Renal cortical epithelial cell (primary cell): ENCODE results near the gene KCNK6. TPM values are rescaled to one million over a fixed set of nuclear protein-coding genes. Genes with fewer than 3 reads are reported as not detected.
"Not testable (repeated sequence)": the region's sequence is repeated elsewhere in the genome, so short reads cannot be mapped to it uniquely, and the experiment has no call there.

ENCODE experiments used
- DNase-seq: peaks from one replicate; pipeline ENCODE4 v3.0.0-alpha.2; 2011; ENCODE audit warnings: low read depth
- total RNA-seq: library from RNA; depleted of rRNA; stranded (reverse); fragments of >200 nt; gene quantifications from 2 replicates; pipeline ENCODE4 v1.2.3, GENCODE V29; 2014

The KCNK6 gene
- total RNA-seq, 1 donor from 2014 or later = 8.4 TPM

DNA sequence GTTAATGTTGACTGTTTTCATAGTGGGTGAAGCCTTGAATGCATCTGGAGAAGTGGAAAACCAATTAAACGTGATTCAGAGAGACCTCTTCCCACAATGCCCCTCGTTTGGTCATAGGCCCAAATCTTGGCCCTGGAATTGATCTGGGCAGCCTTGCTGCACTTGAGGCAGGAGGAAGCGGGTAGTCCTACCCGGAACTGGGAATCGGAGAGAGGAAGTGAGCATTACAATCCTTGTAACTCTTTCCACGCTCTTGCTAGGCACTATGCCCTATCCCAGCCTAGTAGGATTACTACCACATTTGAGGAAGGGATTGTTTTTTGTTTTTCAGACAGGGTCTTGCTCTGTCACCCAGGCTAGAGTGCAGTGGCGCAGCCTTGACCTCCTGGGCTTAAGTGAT lies 3.6 kb downstream of the KCNK6 start:
- no peak for DNase-seq

DNA sequence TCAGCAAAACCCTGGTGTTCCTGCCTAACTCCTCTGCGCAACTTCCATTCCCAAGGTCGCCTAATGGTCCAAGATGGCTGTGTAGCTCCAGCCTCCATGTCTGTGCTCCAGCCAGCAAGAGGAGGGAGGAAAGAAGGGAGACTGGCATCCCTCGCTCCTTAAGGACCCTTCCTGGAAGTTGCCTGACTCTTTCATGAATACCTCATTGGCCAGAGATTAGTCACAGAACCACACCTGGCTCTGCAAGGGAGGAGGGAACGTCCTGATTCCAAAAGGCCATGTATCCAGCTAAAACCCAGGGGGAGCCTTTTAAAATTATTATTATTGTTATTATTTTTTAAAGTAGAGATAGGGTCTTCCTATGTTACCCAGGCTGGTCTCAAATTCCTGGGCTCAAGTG lies 4.8 kb downstream of the KCNK6 start:
- no peak for DNase-seq

GRCh38 chr19:38326591-38326990 lies 6.9 kb downstream of the KCNK6 start:
- DNase-seq = no peak

GRCh38 chr19:38329651-38330050 lies 10.0 kb downstream of the KCNK6 start:
- DNase-seq = no peak

- no peak for DNase-seq
Measured at GRCh38 chr19:38331728-38332127, 12.1 kb downstream of the KCNK6 start.

GRCh38 chr19:38333245-38333644 lies 13.6 kb downstream of the KCNK6 start:
- no peak for DNase-seq

DNA sequence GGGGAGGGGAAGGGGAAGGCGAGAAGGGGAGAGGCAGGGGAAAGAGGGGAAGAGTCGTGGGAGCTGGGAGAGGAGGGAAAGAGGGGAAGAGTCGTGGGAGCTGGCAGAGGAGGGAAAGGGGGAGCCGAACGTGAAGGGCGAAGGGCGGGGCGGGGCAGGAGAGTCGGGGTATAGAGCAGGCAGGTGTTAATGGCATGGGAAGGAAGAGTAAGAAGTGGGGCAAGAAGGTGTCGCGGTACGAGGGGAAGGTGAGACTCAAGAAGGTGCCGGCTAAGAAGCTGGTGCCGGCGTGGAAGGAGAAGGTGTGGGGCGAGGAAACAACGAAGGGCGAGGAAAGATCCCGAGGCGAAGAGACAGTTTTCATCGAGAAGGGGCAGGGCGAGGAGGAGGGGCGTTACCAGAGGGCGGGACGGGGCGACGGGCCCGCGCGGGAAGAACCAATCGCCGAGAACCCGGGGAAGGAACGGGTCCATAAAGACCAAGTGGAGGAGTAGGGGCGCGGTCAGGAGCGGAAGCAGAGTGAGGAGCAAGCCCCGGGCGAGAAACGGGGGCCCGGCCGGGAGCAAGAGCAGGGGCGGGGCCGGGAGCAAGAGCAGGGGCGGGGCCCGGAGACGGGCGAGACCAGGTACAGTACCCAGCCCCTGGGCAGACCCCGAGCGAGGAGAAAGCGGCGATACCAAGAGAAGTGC lies 16.4 kb downstream of the KCNK6 start:
- peak; percentile 89 for DNase-seq

DNA sequence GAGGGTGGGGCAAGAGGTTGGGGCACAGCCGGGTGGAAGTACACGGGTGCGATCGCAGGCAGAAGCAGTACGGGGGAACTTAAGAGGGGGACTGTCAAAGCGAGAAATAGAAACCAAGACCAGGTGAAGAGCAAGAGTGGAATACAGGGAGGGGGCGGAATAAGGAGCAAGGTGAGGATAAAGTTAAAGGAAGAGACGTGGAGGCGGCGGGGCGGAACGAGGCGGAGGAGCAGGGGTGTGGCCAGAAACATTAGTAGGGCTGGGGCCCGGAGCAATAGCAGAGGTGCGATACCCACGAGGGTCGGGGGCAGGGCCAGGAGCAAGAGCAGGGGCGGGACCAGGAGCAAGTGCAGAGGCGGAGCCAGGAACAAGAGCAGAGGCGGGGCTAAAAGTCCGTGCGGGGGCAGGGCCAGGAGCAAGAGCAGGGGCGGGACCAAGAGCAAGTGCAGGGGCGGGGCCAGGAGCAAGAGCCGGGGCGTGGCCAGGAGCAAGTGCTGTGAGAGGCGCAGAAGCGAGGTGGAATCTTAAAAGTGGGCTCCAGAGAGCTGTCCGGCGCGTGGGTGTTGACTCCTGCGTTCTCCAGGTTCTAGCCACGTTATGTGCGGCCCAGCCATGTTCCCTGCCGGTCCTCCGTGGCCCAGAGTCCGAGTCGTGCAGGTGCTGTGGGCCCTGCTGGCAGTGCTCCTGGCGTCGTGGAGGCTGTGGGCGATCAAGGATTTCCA lies 17.2 kb downstream of the KCNK6 start:
- peak; percentile 84 for DNase-seq

GRCh38 chr19:38337360-38337653 lies 17.7 kb downstream of the KCNK6 start:
- DNase-seq = no peak

DNA sequence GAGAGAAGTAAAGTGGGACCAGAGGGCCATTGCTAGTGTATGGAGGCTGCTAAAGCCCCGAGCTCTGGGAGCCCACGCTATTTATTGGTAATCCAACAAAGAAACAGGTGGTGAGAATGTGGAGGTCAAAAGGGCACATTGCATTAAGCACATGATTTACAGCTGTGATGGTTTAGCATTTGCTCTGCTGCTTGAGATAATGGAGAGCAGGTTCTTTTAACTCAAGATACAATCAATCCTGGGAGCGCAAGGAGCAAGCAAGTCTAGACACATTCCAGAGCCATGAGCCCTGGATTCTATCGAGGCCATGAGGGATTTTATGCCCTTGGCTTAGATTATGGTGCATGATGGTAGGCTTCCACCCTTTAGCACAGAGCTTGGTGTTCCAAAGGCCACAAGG lies 19.4 kb downstream of the KCNK6 start:
- not testable (repeated sequence) for DNase-seq

DNA sequence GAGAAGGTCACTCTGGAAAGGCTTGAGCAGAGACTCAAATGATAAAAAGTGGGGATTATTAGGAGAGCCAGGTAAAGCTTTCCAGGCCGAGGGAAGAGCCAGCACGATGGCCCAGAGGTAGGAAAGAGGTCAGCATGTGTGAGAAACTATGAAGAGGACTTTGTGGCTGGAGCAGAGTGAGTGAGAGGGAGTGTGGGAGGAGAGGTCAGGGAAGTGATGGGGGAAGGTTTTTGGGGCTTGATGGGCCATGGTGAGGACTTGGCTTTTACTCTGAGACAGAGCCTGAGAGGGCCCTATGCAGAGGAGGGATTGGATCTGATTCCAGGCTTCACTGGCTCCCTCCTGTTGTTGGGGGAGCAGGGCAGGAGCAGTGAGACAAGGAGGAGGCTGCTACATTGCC lies 21.3 kb downstream of the KCNK6 start:
- no peak for DNase-seq

- no peak for DNase-seq
Measured at GRCh38 chr19:38346837-38347236, 27.2 kb downstream of the KCNK6 start.

DNA sequence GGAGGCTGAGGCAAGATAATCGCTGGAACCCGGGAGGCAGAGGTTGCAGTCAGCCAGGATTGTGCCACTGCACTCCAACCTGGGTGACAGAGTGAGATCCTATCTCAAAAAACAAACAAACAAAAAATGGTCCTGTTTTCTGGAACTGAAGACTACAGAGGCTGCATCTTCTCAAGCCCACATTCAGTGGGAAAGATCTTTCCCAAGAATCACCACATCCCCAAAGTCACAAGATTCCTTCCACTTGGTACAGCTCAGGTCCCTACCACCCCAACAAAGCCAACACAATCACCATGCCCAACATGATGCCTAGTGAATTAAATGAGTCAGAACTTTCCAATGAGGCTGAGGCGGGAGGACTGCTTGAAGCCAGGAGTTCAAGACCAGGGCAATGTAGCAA lies 31.2 kb downstream of the KCNK6 start:
- no peak for DNase-seq

DNA sequence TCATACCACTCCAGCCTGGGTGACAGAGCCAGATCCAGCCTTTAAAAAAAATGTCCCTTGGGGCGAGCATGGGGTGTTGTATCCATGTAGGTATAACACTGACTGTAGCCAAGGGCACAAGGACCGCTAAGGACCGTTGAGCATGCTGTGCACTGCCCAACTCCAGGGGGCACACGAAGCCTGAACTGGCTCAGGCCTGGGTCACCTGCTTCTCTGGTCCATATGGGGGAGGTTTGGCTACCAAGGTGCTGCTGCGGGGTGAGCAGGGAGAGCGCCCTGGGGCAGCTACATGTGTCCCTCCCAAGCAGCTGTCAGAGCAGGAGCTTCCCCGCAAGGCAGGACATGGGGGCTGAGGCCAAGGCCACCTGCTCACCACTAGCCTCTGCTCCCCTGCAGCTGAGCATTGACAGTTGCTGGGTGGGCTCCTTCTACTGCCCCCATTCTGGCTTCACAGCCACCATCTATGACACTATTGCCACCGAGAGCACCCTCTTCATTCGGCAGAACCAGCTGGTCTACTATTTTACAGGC lies 32.3 kb downstream of the KCNK6 start:
- DNase-seq = no peak

DNA sequence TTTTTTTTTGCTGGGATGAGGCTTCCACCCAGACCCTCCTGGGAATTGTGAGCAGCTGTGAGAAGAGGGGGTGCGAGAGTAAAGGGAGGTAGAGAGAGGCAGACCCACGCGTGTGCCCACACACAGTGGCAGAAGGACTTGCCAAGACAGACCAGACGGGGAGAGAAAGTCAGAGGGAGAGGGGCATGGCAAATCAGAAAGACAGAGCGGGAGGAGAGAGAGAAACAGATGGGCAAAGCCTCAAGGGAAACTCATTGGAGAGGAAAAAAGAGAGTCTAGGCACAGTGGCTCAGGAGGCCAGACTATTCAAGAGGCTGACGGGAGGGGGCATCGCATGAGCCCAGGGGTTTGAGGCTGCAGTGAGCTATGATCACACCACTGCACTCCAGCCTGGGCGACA lies 33.0 kb downstream of the KCNK6 start:
- DNase-seq = no peak

- DNase-seq = no peak
Measured at GRCh38 chr19:38355728-38356725, 36.4 kb downstream of the KCNK6 start.

DNA sequence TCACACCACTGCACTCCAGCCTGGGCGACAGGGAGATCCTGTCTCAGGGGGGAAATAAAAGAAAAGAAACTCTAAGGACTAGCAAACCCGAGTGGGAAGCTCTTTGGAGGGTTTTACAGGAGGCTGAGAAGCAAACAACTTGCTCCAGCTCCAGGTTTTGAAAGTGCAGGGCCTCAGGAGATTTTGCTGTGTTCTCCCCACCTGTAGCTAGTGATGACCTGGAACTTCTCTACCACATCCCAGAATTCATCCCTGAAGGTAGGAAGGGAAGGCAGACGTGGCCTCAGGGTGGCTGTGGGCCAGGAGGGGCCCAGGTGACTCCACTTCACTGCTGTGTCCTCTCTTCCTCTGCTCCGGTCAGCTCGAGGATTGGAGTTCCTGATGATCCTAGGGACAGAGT lies 38.4 kb downstream of the KCNK6 start:
- no peak for DNase-seq

GRCh38 chr19:38359242-38360021 lies 39.8 kb downstream of the KCNK6 start:
- DNase-seq = no peak

DNA sequence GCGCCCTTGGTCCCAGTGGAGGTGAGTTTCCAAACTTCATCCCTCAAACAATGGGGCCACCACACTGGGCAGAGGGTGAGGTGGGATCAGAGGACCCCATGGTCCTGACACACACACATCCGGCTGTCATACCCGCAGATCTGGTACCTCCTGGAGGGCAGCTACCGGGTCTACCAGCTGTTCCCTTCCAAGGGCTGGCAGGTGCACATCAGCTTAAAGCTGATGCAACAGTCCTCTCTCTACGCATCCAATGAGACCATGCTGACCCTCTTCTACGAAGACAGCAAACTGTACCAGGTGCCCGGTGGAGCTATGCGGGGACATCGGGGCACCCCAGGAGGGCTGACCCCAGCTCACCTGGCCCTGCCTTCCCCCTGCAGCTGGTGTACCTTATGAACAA lies 40.7 kb downstream of the KCNK6 start:
- no peak for DNase-seq

- DNase-seq = no peak
Measured at GRCh38 chr19:38360839-38361631, 41.4 kb downstream of the KCNK6 start.

DNA sequence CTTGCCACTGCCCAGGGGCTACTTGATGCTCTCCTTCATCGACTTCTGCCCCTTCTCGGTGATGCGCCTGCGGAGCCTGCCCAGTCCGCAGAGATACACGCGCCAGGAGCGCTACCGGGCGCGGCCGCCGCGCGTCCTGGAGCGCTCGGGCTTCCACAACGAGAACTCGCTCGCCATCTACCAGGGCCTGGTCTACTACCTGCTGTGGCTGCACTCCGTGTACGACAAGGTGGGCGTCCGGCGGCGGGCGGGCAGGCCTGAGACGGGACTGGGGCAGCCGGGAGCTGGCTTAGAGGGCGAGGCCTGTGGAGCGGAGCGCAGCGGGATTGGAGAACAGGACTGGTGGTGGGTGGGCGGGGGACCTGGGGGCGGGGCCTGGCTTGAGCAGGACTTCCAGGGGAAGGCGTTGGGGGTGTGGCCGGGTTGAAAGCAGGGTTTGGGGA lies 42.0 kb downstream of the KCNK6 start:
- DNase-seq = peak; percentile 50
